Measurements from ENCODE around the gene DRC3.

The DRC3 gene

DNA sequence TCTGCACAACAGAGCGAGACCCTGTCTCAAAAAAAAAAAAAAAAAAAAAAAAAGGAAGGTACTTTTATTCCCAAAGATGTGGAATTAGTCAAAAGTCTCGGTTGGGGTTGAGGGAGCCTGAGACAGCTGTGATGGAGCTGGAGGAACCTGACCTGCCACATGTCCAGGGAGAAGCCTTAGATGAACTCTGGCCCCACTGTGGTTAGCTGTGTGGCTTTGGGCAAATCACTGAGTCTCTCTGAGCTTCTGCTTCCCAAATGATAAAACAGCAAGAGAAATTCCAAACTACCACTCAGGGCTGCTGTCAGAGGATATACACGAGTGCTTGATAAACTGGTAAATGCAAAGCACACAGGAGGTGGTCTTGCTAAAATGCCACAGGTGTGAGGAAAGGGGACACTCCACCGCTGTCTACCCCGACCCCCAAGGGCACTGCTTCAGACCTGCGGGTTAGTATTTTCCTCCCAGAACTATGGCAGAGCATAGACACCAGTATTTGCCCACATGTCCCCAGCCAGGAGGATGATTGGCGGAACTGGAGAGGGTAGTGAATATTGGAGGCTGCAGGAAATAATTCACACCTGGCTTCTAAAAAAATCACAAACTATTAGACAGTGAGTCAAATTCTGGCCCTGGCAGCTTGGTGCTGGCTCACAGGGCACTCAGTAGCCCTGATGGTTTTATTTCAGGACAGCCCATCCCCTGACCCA lies 14.7 kb downstream of the DRC3 start:
- Histone ChIP-seq H3K4me3 (ENCODE audit: low read depth in 1 of 2, low read length in 1 of 2) (no peak overlapping the region), H3K36me3 (no peaks in the 10 kb centered on the region), H3K27me3 (no peaks in the 10 kb centered on the region), H3K9me3 (no peaks in the 10 kb centered on the region), H3K27ac (no peak overlapping the region), H3K4me1 (ENCODE audit: control insufficient read depth in 1 of 2, insufficient read depth in 1 of 2, low read depth in 1 of 2, low read length in 1 of 2) (no peaks in the 10 kb centered on the region)
- TF ChIP-seq, protein P1, sequence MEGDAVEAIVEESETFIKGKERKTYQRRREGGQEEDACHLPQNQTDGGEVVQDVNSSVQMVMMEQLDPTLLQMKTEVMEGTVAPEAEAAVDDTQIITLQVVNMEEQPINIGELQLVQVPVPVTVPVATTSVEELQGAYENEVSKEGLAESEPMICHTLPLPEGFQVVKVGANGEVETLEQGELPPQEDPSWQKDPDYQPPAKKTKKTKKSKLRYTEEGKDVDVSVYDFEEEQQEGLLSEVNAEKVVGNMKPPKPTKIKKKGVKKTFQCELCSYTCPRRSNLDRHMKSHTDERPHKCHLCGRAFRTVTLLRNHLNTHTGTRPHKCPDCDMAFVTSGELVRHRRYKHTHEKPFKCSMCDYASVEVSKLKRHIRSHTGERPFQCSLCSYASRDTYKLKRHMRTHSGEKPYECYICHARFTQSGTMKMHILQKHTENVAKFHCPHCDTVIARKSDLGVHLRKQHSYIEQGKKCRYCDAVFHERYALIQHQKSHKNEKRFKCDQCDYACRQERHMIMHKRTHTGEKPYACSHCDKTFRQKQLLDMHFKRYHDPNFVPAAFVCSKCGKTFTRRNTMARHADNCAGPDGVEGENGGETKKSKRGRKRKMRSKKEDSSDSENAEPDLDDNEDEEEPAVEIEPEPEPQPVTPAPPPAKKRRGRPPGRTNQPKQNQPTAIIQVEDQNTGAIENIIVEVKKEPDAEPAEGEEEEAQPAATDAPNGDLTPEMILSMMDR (IDR thresholded peaks at IDR 0.05), result no peak

DNA sequence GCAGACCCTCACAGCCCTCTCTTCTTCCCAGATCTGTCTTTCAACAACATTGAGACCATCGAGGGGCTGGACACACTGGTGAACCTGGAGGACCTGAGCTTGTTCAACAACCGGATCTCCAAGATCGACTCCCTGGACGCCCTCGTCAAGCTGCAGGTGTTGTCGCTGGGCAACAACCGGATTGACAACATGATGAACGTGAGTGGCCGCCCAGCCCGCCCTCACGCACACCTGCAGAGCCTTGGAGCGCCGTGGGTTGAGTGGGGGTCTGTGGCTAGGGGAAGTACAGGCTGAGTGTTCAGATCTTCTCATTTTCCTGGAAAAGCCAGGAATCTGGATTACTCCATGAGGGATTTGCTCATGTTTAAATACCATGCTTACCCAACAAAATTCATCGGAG lies 15.2 kb downstream of the DRC3 start:
- no peaks in the 10 kb centered on the region for H3K27me3 ChIP-seq
- H3K27ac ChIP-seq, result no peak overlapping the region
- H3K9me3 ChIP-seq, result no peaks in the 10 kb centered on the region
- TF ChIP-seq, protein P1 (IDR thresholded peaks at IDR 0.05), result no peak
- H3K36me3 ChIP-seq, result no peaks in the 10 kb centered on the region
- H3K4me3 ChIP-seq (ENCODE audit: low read depth in 1 of 2, low read length in 1 of 2), result no peak overlapping the region
- no peaks in the 10 kb centered on the region for H3K4me1 ChIP-seq (ENCODE audit: control insufficient read depth in 1 of 2, insufficient read depth in 1 of 2, low read depth in 1 of 2, low read length in 1 of 2)

DNA sequence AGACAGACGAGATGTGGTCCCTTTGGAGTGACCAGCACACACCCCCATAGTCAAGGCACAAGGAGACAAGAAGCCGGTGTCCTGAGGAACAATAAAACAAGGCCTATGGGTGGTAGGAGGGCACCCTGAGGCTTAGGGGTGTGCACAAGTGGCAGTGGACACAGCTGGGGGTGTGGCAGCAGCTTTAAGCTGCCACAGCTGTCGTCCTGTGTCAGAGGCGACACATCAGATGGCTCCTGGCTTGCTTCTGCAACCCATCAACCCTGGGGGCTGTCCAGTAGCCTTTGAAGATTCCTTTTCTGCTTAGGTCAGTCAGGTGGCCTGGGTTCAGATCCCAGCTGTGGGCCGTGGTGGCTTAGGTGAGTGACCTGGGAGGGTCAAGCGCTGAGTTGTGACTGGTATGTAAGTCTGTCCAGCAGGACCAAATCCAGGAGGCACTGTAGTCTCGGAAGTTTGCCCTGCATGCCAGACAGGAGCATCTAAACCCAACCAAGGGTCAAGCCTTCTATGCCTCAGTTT lies 15.8 kb downstream of the DRC3 start:
- Histone ChIP-seq H3K27ac (no peak overlapping the region), H3K36me3 (no peaks in the 10 kb centered on the region), H3K4me3 (ENCODE audit: low read depth in 1 of 2, low read length in 1 of 2) (no peak overlapping the region), H3K27me3 (no peaks in the 10 kb centered on the region), H3K4me1 (ENCODE audit: control insufficient read depth in 1 of 2, insufficient read depth in 1 of 2, low read depth in 1 of 2, low read length in 1 of 2) (no peaks in the 10 kb centered on the region), H3K9me3 (no peaks in the 10 kb centered on the region)
- TF ChIP-seq, protein P1 (IDR thresholded peaks at IDR 0.05), result no peak

DNA sequence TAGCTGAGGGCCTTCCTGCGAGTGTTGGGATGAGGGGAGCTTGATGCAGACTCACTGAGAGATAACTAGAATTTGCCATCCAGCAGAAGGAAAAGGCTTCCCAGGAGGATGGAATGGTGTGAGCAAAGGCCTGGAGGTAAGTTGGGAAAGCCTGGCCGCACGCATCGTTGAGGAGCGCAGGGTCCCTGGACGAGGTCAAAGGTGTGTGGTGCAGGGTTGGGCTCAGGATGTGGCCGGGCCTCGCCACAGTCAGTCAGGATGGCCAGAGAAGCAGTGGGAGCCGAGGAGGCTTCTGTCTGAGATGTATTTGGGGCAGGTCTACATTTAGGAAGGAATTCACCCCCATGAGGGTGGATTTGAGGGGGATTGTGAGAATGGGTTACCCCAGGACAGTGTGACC lies 16.4 kb downstream of the DRC3 start:
- H3K4me3 ChIP-seq (ENCODE audit: low read depth in 1 of 2, low read length in 1 of 2), result no peak overlapping the region
- H3K27ac ChIP-seq, result no peak overlapping the region
- H3K36me3 ChIP-seq, result no peaks in the 10 kb centered on the region
- TF ChIP-seq, protein P1 (IDR thresholded peaks at IDR 0.05), result no peak
- H3K27me3 ChIP-seq, result no peaks in the 10 kb centered on the region
- H3K4me1 ChIP-seq (ENCODE audit: control insufficient read depth in 1 of 2, insufficient read depth in 1 of 2, low read depth in 1 of 2, low read length in 1 of 2), result no peaks in the 10 kb centered on the region
- no peaks in the 10 kb centered on the region for H3K9me3 ChIP-seq

DNA sequence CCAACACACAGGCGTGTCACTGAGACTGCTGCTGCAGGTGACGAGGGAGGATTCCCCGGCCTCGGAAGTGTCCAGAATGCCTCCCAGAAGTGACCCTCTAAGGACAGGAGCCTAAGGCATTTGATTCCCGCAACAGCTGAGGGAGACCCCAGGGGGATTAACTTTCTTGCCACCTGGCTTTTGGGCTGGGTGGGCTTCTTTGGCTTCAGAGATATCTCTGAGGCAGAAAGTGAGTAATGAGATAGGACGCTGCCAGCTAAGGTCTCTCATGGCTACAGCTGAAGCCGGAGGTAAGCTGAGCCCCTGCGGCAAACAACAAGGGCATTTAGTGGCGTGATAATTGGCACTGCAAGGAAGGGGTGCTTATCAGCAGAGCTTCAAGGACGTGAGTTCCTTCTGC lies 17.0 kb downstream of the DRC3 start:
- Histone ChIP-seq H3K27ac (no peak overlapping the region), H3K27me3 (no peaks in the 10 kb centered on the region)
- TF ChIP-seq, protein P1 (IDR thresholded peaks at IDR 0.05), result no peak

More for the DNA sequence above, 17.0 kb downstream of the DRC3 start:
- Histone ChIP-seq H3K4me1 (ENCODE audit: control insufficient read depth in 1 of 2, insufficient read depth in 1 of 2, low read depth in 1 of 2, low read length in 1 of 2) (no peaks in the 10 kb centered on the region), H3K36me3 (no peaks in the 10 kb centered on the region), H3K4me3 (ENCODE audit: low read depth in 1 of 2, low read length in 1 of 2) (no peak overlapping the region), H3K9me3 (no peaks in the 10 kb centered on the region)
